CD4-positive, CD25-positive, alpha-beta regulatory T cell (primary cell): Measurements from ENCODE around the gene ARHGAP22. TPM values are rescaled to one million over a fixed set of nuclear protein-coding genes. Genes with fewer than 3 reads are reported as not detected.

Experiments
- ATAC-seq, 2 donors: fragments of 150-1000 bp; cut with Tn5 transposase; one replicate each; pipeline ENCODE4 v1.10.0; 2021; ENCODE audit warnings: low read depth in 2 of 2, moderate number of reproducible peaks in 2 of 2, moderate library complexity in 1 of 2
- DNase-seq, 3 donors: peaks; one replicate each; pipeline versions ENCODE4 v3.0.0 to v3.0.0-alpha.2; 2012 to 2022; ENCODE audit warnings: mixed read lengths in 1 of 3
- H3K27ac ChIP-seq: one replicate; pipeline ENCODE4 v1.7.0; 2013; ENCODE audit warnings: mild to moderate bottlenecking, low read length; ENCODE audit not compliant: insufficient read depth, poor library complexity, severe bottlenecking
- H3K27me3 ChIP-seq: one replicate; pipeline ENCODE4 v1.7.0; 2013; ENCODE audit warnings: low read length; ENCODE audit not compliant: control insufficient read depth, insufficient read depth
- H3K36me3 ChIP-seq: one replicate; pipeline ENCODE4 v1.7.0; 2013; ENCODE audit warnings: mild to moderate bottlenecking, low read length, moderate library complexity; ENCODE audit not compliant: control insufficient read depth, insufficient read depth
- H3K4me1 ChIP-seq: 2 replicates; pipeline ENCODE4 v1.7.0; 2013; ENCODE audit warnings: mild to moderate bottlenecking, low read length; ENCODE audit not compliant: insufficient read depth, control insufficient read depth, poor library complexity, severe bottlenecking
- H3K4me3 ChIP-seq: one replicate; pipeline ENCODE4 v1.7.0; 2013; ENCODE audit warnings: low read depth, mild to moderate bottlenecking, low read length, moderate library complexity
- H3K9me3 ChIP-seq, 2 experiments: 1 replicate in 1 of 2; 2 replicates in 1 of 2; pipeline ENCODE4 v1.7.0; 2013; ENCODE audit warnings: low read length in 2 of 2, mild to moderate bottlenecking in 1 of 2, moderate library complexity in 1 of 2; ENCODE audit not compliant: control insufficient read depth in 2 of 2
- H3K27ac Mint-ChIP-seq, 3 donors: one replicate each; pipeline ENCODE4 v1.8.0; 2020 to 2022; ENCODE audit warnings: mild to moderate bottlenecking in 3 of 3, mixed read lengths in 3 of 3, moderate library complexity in 2 of 3
- H3K27me3 Mint-ChIP-seq: one replicate; pipeline ENCODE4 v1.8.0; 2022; ENCODE audit warnings: mild to moderate bottlenecking, mixed read lengths
- H3K36me3 Mint-ChIP-seq: one replicate; pipeline ENCODE4 v1.8.0; 2020; ENCODE audit warnings: mixed read lengths
- H3K4me1 Mint-ChIP-seq, 4 donors: one replicate each; pipeline ENCODE4 v1.8.0; 2020 to 2022; ENCODE audit warnings: mixed read lengths in 4 of 4, mild to moderate bottlenecking in 1 of 4
- H3K4me3 Mint-ChIP-seq, 4 donors: one replicate each; pipeline ENCODE4 v1.8.0; 2020 to 2022; ENCODE audit warnings: mild to moderate bottlenecking in 4 of 4, mixed read lengths in 4 of 4, moderate library complexity in 3 of 4
- H3K9me3 Mint-ChIP-seq, 7 donors: one replicate each; pipeline ENCODE4 v1.8.0; 2020 to 2022; ENCODE audit warnings: mixed read lengths in 7 of 7, mild to moderate bottlenecking in 3 of 7, moderate library complexity in 2 of 7
- polyA plus RNA-seq, 4 donors: library from polyadenylated mRNA; unstranded; fragments of 300-500 nt; fragmentation: Illumina TruSeq; gene quantifications; one replicate each; pipeline ENCODE4 v1.2.3, GENCODE V29; 2021
- total RNA-seq: library from RNA; stranded (reverse); gene quantifications from one replicate; pipeline ENCODE4 v1.2.3, GENCODE V29; 2022

Gene ARHGAP22
- total and polyA plus RNA-seq, 5 donors from 2014 or later = 0.42 TPM; not detected in 4

DNA sequence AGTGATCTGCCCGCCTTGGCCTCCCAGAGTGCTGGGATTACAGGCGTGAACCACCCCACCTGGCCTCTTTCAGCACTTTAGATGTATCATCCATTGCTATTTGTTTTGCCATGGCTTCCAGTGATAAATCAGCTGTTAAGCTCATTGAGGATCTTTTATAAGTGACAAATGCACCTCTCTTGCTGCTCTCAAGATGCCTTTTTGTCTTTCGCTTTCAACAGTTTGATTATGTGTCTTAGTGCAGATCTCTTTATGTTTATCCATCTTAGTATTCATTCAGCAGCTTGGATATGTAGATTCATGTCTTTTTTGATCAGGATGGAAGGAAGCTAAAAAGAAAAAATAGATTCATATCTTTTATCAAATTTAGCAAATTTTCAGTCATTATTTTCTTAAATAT lies 192.8 kb downstream of the ARHGAP22 start:
- H3K9me3 Mint-ChIP-seq = peaks cover 0 to 14% (median 3%) of the 10 kb centered on the region in 7 donors
- no peaks in the 10 kb centered on the region for H3K27me3 ChIP-seq
- DNase-seq (no peak), ATAC-seq (no peak)
- peaks cover 24% of the 10 kb centered on the region for H3K36me3 ChIP-seq
- peaks cover 0 to 5% (median 5%) of the 10 kb centered on the region in 4 donors for H3K4me1 Mint-ChIP-seq
- peaks cover 0 to 5% of the 10 kb centered on the region in 2 experiments for H3K9me3 ChIP-seq
- H3K4me1 ChIP-seq = no peaks in the 10 kb centered on the region
- peaks cover 49% of the 10 kb centered on the region for H3K36me3 Mint-ChIP-seq
- H3K27me3 Mint-ChIP-seq = no peaks in the 10 kb centered on the region
- H3K4me3 Mint-ChIP-seq = no peak overlapping the region
- no peak overlapping the region for H3K27ac ChIP-seq
- H3K27ac Mint-ChIP-seq = no peak overlapping the region
- H3K4me3 ChIP-seq = no peak overlapping the region

GRCh38 chr10:48411510-48411909 lies 193.4 kb downstream of the ARHGAP22 start:
- Mint-ChIP-seq H3K27ac (no peak overlapping the region), H3K36me3 (peaks cover 49% of the 10 kb centered on the region), H3K4me1 (peaks cover 0 to 5% (median 5%) of the 10 kb centered on the region in 4 donors), H3K9me3 (peaks cover 0 to 14% (median 3%) of the 10 kb centered on the region in 7 donors), H3K27me3 (no peaks in the 10 kb centered on the region), H3K4me3 (no peak overlapping the region)
- Histone ChIP-seq H3K27me3 (no peaks in the 10 kb centered on the region), H3K36me3 (peaks cover 24% of the 10 kb centered on the region), H3K9me3 (peaks cover 0 to 5% of the 10 kb centered on the region in 2 experiments), H3K4me1 (no peaks in the 10 kb centered on the region), H3K27ac (no peak overlapping the region), H3K4me3 (no peak overlapping the region)
- DNase-seq (no peak), ATAC-seq (no peak)

DNA sequence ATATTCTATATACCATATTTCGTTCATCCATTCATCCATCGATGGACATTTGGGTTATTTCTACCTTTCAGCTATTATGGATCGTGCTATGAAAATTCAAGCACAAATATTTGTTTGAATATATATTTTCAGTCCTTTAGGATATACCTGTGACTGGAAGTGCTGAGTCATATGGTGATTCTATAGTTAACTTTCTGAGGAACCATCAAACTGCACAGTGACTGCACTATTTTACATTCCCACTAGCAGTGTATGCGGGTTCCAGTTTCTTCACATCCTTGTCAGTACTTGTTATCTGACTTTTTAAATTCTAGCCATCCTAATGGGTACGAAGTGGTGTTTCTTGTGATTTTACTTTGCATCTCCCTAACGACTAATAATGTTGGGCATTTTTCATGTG lies 194.4 kb downstream of the ARHGAP22 start:
- peaks cover 0 to 5% of the 10 kb centered on the region in 2 experiments for H3K9me3 ChIP-seq
- Mint-ChIP-seq H3K4me3 (no peak overlapping the region), H3K9me3 (peaks cover 0 to 14% (median 3%) of the 10 kb centered on the region in 7 donors), H3K27ac (no peak overlapping the region), H3K36me3 (peaks cover 48% of the 10 kb centered on the region), H3K4me1 (peaks cover 0 to 11% (median 5%) of the 10 kb centered on the region in 4 donors), H3K27me3 (no peaks in the 10 kb centered on the region)
- no peak overlapping the region for H3K27ac ChIP-seq
- no peak overlapping the region for H3K4me3 ChIP-seq
- no peaks in the 10 kb centered on the region for H3K4me1 ChIP-seq
- H3K27me3 ChIP-seq = no peaks in the 10 kb centered on the region
- no peak for DNase-seq
- H3K36me3 ChIP-seq = peaks cover 21% of the 10 kb centered on the region
- no peak for ATAC-seq

DNA sequence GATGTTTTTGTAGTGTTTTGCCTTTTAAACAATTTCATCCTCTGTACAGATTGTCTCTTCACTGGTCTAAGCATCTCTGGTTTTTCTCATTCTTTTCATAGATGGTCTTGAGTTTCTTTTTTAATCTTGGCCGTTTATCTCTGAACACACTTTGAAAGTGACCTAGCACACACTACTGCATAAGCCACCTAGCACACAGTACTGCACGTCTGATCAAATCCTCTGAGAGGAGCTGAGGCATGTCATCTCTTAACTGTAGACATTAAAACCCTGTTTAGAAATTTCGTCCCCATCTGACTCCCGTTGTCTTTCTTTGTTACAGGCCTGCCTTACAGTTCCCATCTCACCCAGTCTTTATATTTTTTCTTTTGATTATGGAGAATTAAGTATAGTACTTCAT lies 198.2 kb downstream of the ARHGAP22 start:
- Mint-ChIP-seq H3K27me3 (no peaks in the 10 kb centered on the region), H3K36me3 (peaks cover 28% of the 10 kb centered on the region), H3K4me1 (peaks cover 0 to 6% (median 4%) of the 10 kb centered on the region in 4 donors), H3K27ac (no peak overlapping the region), H3K9me3 (peaks cover 0 to 2% (median 0%) of the 10 kb centered on the region in 7 donors), H3K4me3 (no peak overlapping the region)
- ATAC-seq (no peak), DNase-seq (no peak)
- Histone ChIP-seq H3K4me1 (no peaks in the 10 kb centered on the region), H3K9me3 (no peaks in the 10 kb centered on the region), H3K4me3 (no peak overlapping the region), H3K36me3 (peaks cover 11% of the 10 kb centered on the region), H3K27ac (no peak overlapping the region), H3K27me3 (no peaks in the 10 kb centered on the region)

- no peak overlapping the region for H3K4me3 ChIP-seq
- Mint-ChIP-seq H3K4me3 (no peak overlapping the region), H3K4me1 (peaks cover 0 to 6% (median 5%) of the 10 kb centered on the region in 4 donors), H3K36me3 (peaks cover 25% of the 10 kb centered on the region), H3K27ac (no peak overlapping the region), H3K9me3 (peaks cover 0 to 2% (median 0%) of the 10 kb centered on the region in 7 donors), H3K27me3 (no peaks in the 10 kb centered on the region)
- no peaks in the 10 kb centered on the region for H3K4me1 ChIP-seq
- DNase-seq (no peak), ATAC-seq (no peak)
- H3K27ac ChIP-seq = no peak overlapping the region
- H3K27me3 ChIP-seq = no peaks in the 10 kb centered on the region
- no peaks in the 10 kb centered on the region for H3K9me3 ChIP-seq
- H3K36me3 ChIP-seq = peaks cover 11% of the 10 kb centered on the region
Observed at GRCh38 chr10:48406204-48406603, 198.7 kb downstream of the ARHGAP22 start.

GRCh38 chr10:48404646-48405045 lies 200.2 kb downstream of the ARHGAP22 start:
- no peak overlapping the region for H3K27ac Mint-ChIP-seq
- H3K36me3 Mint-ChIP-seq = peaks cover 9% of the 10 kb centered on the region
- H3K27me3 Mint-ChIP-seq = no peaks in the 10 kb centered on the region
- Histone ChIP-seq H3K4me1 (no peaks in the 10 kb centered on the region), H3K4me3 (no peak overlapping the region), H3K27me3 (no peaks in the 10 kb centered on the region), H3K9me3 (no peaks in the 10 kb centered on the region), H3K27ac (no peak overlapping the region), H3K36me3 (no peaks in the 10 kb centered on the region)
- no peaks in the 10 kb centered on the region for H3K9me3 Mint-ChIP-seq
- DNase-seq = no peak
- no peak overlapping the region for H3K4me3 Mint-ChIP-seq
- H3K4me1 Mint-ChIP-seq = peaks cover 9 to 18% (median 11%) of the 10 kb centered on the region in 4 donors
- no peak for ATAC-seq

DNA sequence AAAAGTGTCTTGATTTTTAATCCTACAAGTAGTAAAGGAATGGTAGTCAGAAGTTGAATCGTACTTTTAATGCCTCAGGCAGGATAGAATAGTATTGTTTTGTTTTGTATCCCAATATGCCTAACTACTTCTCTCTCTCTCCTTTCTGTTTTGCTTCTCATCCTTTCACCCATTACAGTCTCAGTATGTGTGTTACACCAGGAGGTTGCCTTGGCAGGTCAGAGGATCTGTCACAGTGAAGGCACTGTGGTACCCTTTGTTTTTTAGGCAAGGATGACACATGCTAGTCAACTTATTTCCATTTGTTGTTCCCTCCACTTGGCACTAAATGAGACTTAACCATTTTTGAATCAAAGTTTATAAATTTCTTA lies 204.0 kb downstream of the ARHGAP22 start:
- Histone ChIP-seq H3K4me1 (no peaks in the 10 kb centered on the region), H3K36me3 (no peaks in the 10 kb centered on the region), H3K4me3 (no peak overlapping the region), H3K27me3 (no peaks in the 10 kb centered on the region), H3K27ac (no peak overlapping the region), H3K9me3 (no peaks in the 10 kb centered on the region)
- DNase-seq (no peak), ATAC-seq (no peak)
- peaks cover 9 to 36% (median 25%) of the 10 kb centered on the region in 4 donors for H3K4me1 Mint-ChIP-seq
- H3K27me3 Mint-ChIP-seq = no peaks in the 10 kb centered on the region
- peaks cover 6% of the 10 kb centered on the region for H3K36me3 Mint-ChIP-seq
- peak overlapping the region in 1 of 3 donors; percentile 61 for H3K27ac Mint-ChIP-seq
- no peak overlapping the region for H3K4me3 Mint-ChIP-seq
- H3K9me3 Mint-ChIP-seq = no peaks in the 10 kb centered on the region

GRCh38 chr10:48400129-48400849 lies 204.6 kb downstream of the ARHGAP22 start:
- Histone ChIP-seq H3K9me3 (no peaks in the 10 kb centered on the region), H3K27me3 (no peaks in the 10 kb centered on the region), H3K4me1 (no peaks in the 10 kb centered on the region), H3K4me3 (no peak overlapping the region), H3K36me3 (no peaks in the 10 kb centered on the region), H3K27ac (no peak overlapping the region)
- H3K27ac Mint-ChIP-seq = peak overlapping the region in 2 of 3 donors; percentile 11 to 61
- no peak overlapping the region for H3K4me3 Mint-ChIP-seq
- DNase-seq = no peak
- peaks cover 9 to 38% (median 24%) of the 10 kb centered on the region in 4 donors for H3K4me1 Mint-ChIP-seq
- no peaks in the 10 kb centered on the region for H3K9me3 Mint-ChIP-seq
- H3K36me3 Mint-ChIP-seq = peaks cover 4% of the 10 kb centered on the region
- no peak for ATAC-seq
- H3K27me3 Mint-ChIP-seq = no peaks in the 10 kb centered on the region
